ENCODE measurements around the gene NLRP6.

GRCh38 chr11:334264-334994 lies 56.2 kb downstream of the NLRP6 start:
- TF ChIP-seq ZFP30 (CRISPR knock-in tag; IDR thresholded peaks at IDR 0.05) (no peak), ARNTL (CRISPR knock-in tag; IDR thresholded peaks at IDR 0.05; ENCODE audit: borderline replicate concordance, low read depth) (no peak), PPARA (CRISPR knock-in tag; IDR thresholded peaks at IDR 0.05; ENCODE audit: borderline replicate concordance) (no peak), TCF4 (CRISPR knock-in tag; IDR thresholded peaks at IDR 0.05; ENCODE audit: borderline replicate concordance) (no peak), PATZ1 (CRISPR knock-in tag; IDR thresholded peaks at IDR 0.05; ENCODE audit: borderline replicate concordance) (no peak), ESRRG (CRISPR knock-in tag; IDR thresholded peaks at IDR 0.05) (no peak), SNAI2 (CRISPR knock-in tag; IDR thresholded peaks at IDR 0.05) (no peak), ZFP3 (CRISPR knock-in tag; IDR thresholded peaks at IDR 0.05) (no peak), ZNF8 (CRISPR knock-in tag; IDR thresholded peaks at IDR 0.05) (no peak), RARB (CRISPR knock-in tag; IDR thresholded peaks at IDR 0.05) (no peak), ISL1 (CRISPR knock-in tag; IDR thresholded peaks at IDR 0.05) (no peak), OSR1 (CRISPR knock-in tag; IDR thresholded peaks at IDR 0.05) (no peak)
- TF ChIP-seq, protein P1, sequence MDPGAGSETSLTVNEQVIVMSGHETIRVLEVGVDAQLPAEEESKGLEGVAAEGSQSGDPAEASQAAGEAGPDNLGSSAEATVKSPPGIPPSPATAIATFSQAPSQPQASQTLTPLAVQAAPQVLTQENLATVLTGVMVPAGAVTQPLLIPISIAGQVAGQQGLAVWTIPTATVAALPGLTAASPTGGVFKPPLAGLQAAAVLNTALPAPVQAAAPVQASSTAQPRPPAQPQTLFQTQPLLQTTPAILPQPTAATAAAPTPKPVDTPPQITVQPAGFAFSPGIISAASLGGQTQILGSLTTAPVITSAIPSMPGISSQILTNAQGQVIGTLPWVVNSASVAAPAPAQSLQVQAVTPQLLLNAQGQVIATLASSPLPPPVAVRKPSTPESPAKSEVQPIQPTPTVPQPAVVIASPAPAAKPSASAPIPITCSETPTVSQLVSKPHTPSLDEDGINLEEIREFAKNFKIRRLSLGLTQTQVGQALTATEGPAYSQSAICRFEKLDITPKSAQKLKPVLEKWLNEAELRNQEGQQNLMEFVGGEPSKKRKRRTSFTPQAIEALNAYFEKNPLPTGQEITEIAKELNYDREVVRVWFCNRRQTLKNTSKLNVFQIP (CRISPR knock-in tag; IDR thresholded peaks at IDR 0.05; ENCODE audit: borderline replicate concordance, low read depth), result no peak

Data from SK-N-SH treated with all-trans-retinoic acid at 6 μM for 48 hours (cell line).